GM15510 (cell line): ENCODE data around the gene PLCB1.

Experiments
- POLR2A ChIP-seq: IDR thresholded peaks from 3 replicates; pipeline ENCODE4 v1.6.1; 2011; ENCODE audit warnings: borderline replicate concordance; ENCODE audit not compliant: insufficient read length; ENCODE audit errors: extremely low read depth

Gene PLCB1

GRCh38 chr20:8386991-8387390 is 254.9 kb downstream of the PLCB1 start:
- no peak for TF ChIP-seq POLR2A

- no peak for TF ChIP-seq POLR2A
These were observed 256.1 kb downstream of the PLCB1 start for GRCh38 chr20:8388141-8388540.

- TF ChIP-seq POLR2A = no peak
These were observed 256.6 kb downstream of the PLCB1 start for GRCh38 chr20:8388707-8389106.

- TF ChIP-seq POLR2A = no peak
These were observed 257.4 kb downstream of the PLCB1 start for GRCh38 chr20:8389381-8390036.

- no peak for TF ChIP-seq POLR2A
These were observed 258.0 kb downstream of the PLCB1 start for GRCh38 chr20:8390037-8390433.

GRCh38 chr20:8390500-8390899 is 258.4 kb downstream of the PLCB1 start:
- no peak for TF ChIP-seq POLR2A

GRCh38 chr20:8393381-8393780 is 261.3 kb downstream of the PLCB1 start:
- no peak for TF ChIP-seq POLR2A

- no peak for TF ChIP-seq POLR2A
These were observed 262.4 kb downstream of the PLCB1 start for GRCh38 chr20:8394308-8394945.

- TF ChIP-seq POLR2A = no peak
These were observed 263.9 kb downstream of the PLCB1 start for GRCh38 chr20:8395956-8396355.

- TF ChIP-seq POLR2A = no peak
These were observed 266.4 kb downstream of the PLCB1 start for GRCh38 chr20:8398263-8399051.

- TF ChIP-seq POLR2A = no peak
These were observed 267.9 kb downstream of the PLCB1 start for GRCh38 chr20:8399947-8400346.

- TF ChIP-seq POLR2A = no peak
These were observed 268.4 kb downstream of the PLCB1 start for GRCh38 chr20:8400486-8400885.

GRCh38 chr20:8401556-8401955 is 269.5 kb downstream of the PLCB1 start:
- TF ChIP-seq POLR2A = no peak

- no peak for TF ChIP-seq POLR2A
These were observed 270.7 kb downstream of the PLCB1 start for GRCh38 chr20:8402798-8403197.

GRCh38 chr20:8404912-8405635 is 273.0 kb downstream of the PLCB1 start:
- TF ChIP-seq POLR2A = no peak
